A549 (cell line): ENCODE measurements around the gene INPP4B.

Experiments used
- CEBPB ChIP-seq, 2 experiments: fragments of >200 bp in 1 of 2; sonication (Bioruptor Twin) in 1 of 2; formaldehyde crosslinking in 1 of 2; IDR thresholded peaks; 2 replicates each; pipeline ENCODE4 v1.6.1; 2012 to 2016
- EP300 ChIP-seq, 2 experiments: fragments of >200 bp; sonication (Bioruptor Twin); formaldehyde crosslinking; IDR thresholded peaks; 2 replicates in 1 of 2; 3 replicates in 1 of 2; pipeline ENCODE4 v1.6.1; 2016 to 2017
- FOSL2 ChIP-seq, 2 experiments: fragments of 450-650 bp in 1 of 2; fragments of >200 bp in 1 of 2; sonication (Bioruptor Twin) in 1 of 2; formaldehyde crosslinking; IDR thresholded peaks; 2 replicates each; pipeline versions ENCODE4 v1.5.0 to v1.6.1; 2016 to 2020; ENCODE audit warnings: mild to moderate bottlenecking in 1 of 2, moderate library complexity in 1 of 2
- MAZ ChIP-seq: fragments of 150-350 bp; IDR thresholded peaks from 2 replicates; pipeline ENCODE4 v1.6.1; 2014; ENCODE audit warnings: antibody characterized with exemption, low read depth, low read length, borderline replicate concordance
- NFE2L2 ChIP-seq: fragments of 150-350 bp; conservative IDR thresholded peaks from 2 replicates; pipeline ENCODE4 v1.6.1; 2014; ENCODE audit warnings: low read length
- POLR2A ChIP-seq: IDR thresholded peaks from 2 replicates; pipeline ENCODE4 v1.6.1; 2012; ENCODE audit warnings: mild to moderate bottlenecking, low read length
- RAD21 ChIP-seq, 2 experiments: fragments of >200 bp in 1 of 2; sonication (Bioruptor Twin) in 1 of 2; formaldehyde crosslinking in 1 of 2; IDR thresholded peaks in 1 of 2; conservative IDR thresholded peaks in 1 of 2; 2 replicates in 1 of 2; 3 replicates in 1 of 2; pipeline ENCODE4 v1.6.1; 2012 to 2018; ENCODE audit warnings: inconsistent platforms in 1 of 2
- RFX5 ChIP-seq: fragments of 450-650 bp; IDR thresholded peaks from 2 replicates; pipeline ENCODE4 v1.7.1; 2014; ENCODE audit warnings: antibody characterized with exemption, mild to moderate bottlenecking, moderate library complexity
- TF ChIP-seq, protein P1 (sequence below): fragments of >200 bp; sonication (Bioruptor Twin); formaldehyde crosslinking; IDR thresholded peaks from 3 replicates; pipeline ENCODE4 v1.5.1; 2016
- TF ChIP-seq, protein P2 (sequence below): IDR thresholded peaks from 2 replicates; pipeline ENCODE4 v1.6.1; 2012
- TF ChIP-seq, protein P3 (sequence below): fragments of 450-650 bp; IDR thresholded peaks from 2 replicates; pipeline ENCODE4 v1.6.1; 2014; ENCODE audit warnings: antibody characterized with exemption

DNA sequence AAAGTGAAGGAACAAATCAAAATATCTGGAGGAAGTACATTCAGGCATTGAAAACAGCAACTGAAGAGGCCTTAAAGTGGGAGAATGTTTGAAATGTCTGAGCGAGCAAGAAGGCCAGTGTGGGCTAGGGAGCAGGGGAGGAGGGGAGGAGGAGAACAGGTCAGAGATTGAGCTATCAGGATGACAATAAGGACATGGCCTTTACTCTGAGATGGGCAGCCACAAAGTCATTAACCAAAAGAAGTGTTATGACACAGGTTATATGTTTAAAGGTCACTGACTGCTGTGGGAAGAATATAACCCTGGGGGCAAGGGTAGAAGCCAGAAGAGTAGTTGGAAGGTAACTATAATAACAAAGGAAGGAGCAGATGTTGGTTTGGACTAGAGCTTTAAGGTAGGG is 315.4 kb downstream of the INPP4B start:
- TF ChIP-seq, protein P1, sequence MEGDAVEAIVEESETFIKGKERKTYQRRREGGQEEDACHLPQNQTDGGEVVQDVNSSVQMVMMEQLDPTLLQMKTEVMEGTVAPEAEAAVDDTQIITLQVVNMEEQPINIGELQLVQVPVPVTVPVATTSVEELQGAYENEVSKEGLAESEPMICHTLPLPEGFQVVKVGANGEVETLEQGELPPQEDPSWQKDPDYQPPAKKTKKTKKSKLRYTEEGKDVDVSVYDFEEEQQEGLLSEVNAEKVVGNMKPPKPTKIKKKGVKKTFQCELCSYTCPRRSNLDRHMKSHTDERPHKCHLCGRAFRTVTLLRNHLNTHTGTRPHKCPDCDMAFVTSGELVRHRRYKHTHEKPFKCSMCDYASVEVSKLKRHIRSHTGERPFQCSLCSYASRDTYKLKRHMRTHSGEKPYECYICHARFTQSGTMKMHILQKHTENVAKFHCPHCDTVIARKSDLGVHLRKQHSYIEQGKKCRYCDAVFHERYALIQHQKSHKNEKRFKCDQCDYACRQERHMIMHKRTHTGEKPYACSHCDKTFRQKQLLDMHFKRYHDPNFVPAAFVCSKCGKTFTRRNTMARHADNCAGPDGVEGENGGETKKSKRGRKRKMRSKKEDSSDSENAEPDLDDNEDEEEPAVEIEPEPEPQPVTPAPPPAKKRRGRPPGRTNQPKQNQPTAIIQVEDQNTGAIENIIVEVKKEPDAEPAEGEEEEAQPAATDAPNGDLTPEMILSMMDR, result no peak
- TF ChIP-seq, protein P2, sequence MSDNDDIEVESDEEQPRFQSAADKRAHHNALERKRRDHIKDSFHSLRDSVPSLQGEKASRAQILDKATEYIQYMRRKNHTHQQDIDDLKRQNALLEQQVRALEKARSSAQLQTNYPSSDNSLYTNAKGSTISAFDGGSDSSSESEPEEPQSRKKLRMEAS, result no peak
- TF ChIP-seq CEBPB (IDR thresholded peaks at IDR 0.05) (no peak), RAD21 (conservative IDR thresholded peaks at IDR 0.05 in 1 of 2, IDR thresholded peaks at IDR 0.05 in 1 of 2) (no peak), FOSL2 (IDR thresholded peaks at IDR 0.05) (no peak), FOSL2 (CRISPR knock-in tag; IDR thresholded peaks at IDR 0.05) (no peak), POLR2A (no peak), NFE2L2 (no peak), MAZ (no peak), EP300 (IDR thresholded peaks at IDR 0.05) (no peak), RFX5 (no peak)
- TF ChIP-seq, protein P3, sequence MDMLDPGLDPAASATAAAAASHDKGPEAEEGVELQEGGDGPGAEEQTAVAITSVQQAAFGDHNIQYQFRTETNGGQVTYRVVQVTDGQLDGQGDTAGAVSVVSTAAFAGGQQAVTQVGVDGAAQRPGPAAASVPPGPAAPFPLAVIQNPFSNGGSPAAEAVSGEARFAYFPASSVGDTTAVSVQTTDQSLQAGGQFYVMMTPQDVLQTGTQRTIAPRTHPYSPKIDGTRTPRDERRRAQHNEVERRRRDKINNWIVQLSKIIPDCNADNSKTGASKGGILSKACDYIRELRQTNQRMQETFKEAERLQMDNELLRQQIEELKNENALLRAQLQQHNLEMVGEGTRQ, result no peak
